Adipocyte (in vitro differentiated cells): ENCODE results near the gene UBAP1.
"Not testable (repeated sequence)": the region's sequence is repeated elsewhere in the genome, so short reads cannot be mapped to it uniquely, and the experiment has no call there.

Experiments
- DNase-seq: peaks from one replicate; pipeline ENCODE4 v3.0.0-alpha.2; 2015; ENCODE audit warnings: low read depth
- H3K27me3 ChIP-seq: replicated peaks from 2 replicates; pipeline ENCODE4 v1.7.0; 2013; ENCODE audit warnings: mild to moderate bottlenecking, low read length, moderate library complexity; ENCODE audit not compliant: control insufficient read depth, insufficient read depth
- H3K36me3 ChIP-seq: 2 replicates; pipeline ENCODE4 v1.7.0; 2013; ENCODE audit warnings: low read length, mild to moderate bottlenecking, moderate library complexity; ENCODE audit not compliant: control insufficient read depth, insufficient read depth, severe bottlenecking
- H3K4me1 ChIP-seq: 2 replicates; pipeline ENCODE4 v1.7.0; 2013; ENCODE audit warnings: mild to moderate bottlenecking, low read length, moderate library complexity; ENCODE audit not compliant: control insufficient read depth, insufficient read depth
- H3K4me3 ChIP-seq: 2 replicates; pipeline ENCODE4 v1.7.0; 2013; ENCODE audit warnings: mild to moderate bottlenecking, low read length, moderate library complexity
- H3K9ac ChIP-seq: 2 replicates; pipeline ENCODE4 v1.7.0; 2013; ENCODE audit warnings: mild to moderate bottlenecking, low read length, moderate library complexity
- H3K9me3 ChIP-seq: 2 replicates; pipeline ENCODE4 v1.7.0; 2013; ENCODE audit warnings: mild to moderate bottlenecking, low read length, moderate library complexity; ENCODE audit not compliant: control insufficient read depth

The UBAP1 gene

GRCh38 chr9:34232201-34232600, 53.4 kb downstream of the UBAP1 start:
- Histone ChIP-seq H3K9me3 (no peaks in the 10 kb centered on the region), H3K36me3 (peaks cover 27% of the 10 kb centered on the region), H3K4me1 (peaks cover 20% of the 10 kb centered on the region), H3K4me3 (no peak overlapping the region), H3K9ac (no peak overlapping the region), H3K27me3 (no peaks in the 10 kb centered on the region)
- no peak for DNase-seq

GRCh38 chr9:34233672-34234071, 54.8 kb downstream of the UBAP1 start:
- H3K9me3 ChIP-seq = no peaks in the 10 kb centered on the region
- no peak overlapping the region for H3K9ac ChIP-seq
- H3K27me3 ChIP-seq = no peaks in the 10 kb centered on the region
- peaks cover 16% of the 10 kb centered on the region for H3K4me1 ChIP-seq
- DNase-seq = peak; percentile 43
- peaks cover 40% of the 10 kb centered on the region for H3K36me3 ChIP-seq
- H3K4me3 ChIP-seq = no peak overlapping the region

GRCh38 chr9:34237836-34238235, 59.0 kb downstream of the UBAP1 start:
- no peak overlapping the region for H3K4me3 ChIP-seq
- DNase-seq = no peak
- peaks cover 68% of the 10 kb centered on the region for H3K36me3 ChIP-seq
- H3K9ac ChIP-seq = no peak overlapping the region
- H3K27me3 ChIP-seq = no peaks in the 10 kb centered on the region
- peaks cover 14% of the 10 kb centered on the region for H3K4me1 ChIP-seq
- no peaks in the 10 kb centered on the region for H3K9me3 ChIP-seq

- H3K9ac ChIP-seq = no peak overlapping the region
- H3K36me3 ChIP-seq = peaks cover 62% of the 10 kb centered on the region
- H3K9me3 ChIP-seq = no peaks in the 10 kb centered on the region
- no peak for DNase-seq
- H3K27me3 ChIP-seq = no peaks in the 10 kb centered on the region
- peaks cover 15% of the 10 kb centered on the region for H3K4me1 ChIP-seq
- no peak overlapping the region for H3K4me3 ChIP-seq
Observed at GRCh38 chr9:34240006-34240405, 61.2 kb downstream of the UBAP1 start.

GRCh38 chr9:34242830-34243229, 64.0 kb downstream of the UBAP1 start:
- Histone ChIP-seq H3K4me3 (peak overlapping the region; percentile 35), H3K4me1 (peaks cover 24% of the 10 kb centered on the region), H3K9me3 (no peaks in the 10 kb centered on the region), H3K27me3 (no peaks in the 10 kb centered on the region), H3K9ac (peak overlapping the region; percentile 50), H3K36me3 (peaks cover 50% of the 10 kb centered on the region)
- DNase-seq = no peak

GRCh38 chr9:34245212-34245611, 66.4 kb downstream of the UBAP1 start:
- not testable (repeated sequence) for H3K27me3 ChIP-seq, H3K9me3 ChIP-seq, DNase-seq, H3K9ac ChIP-seq, H3K4me3 ChIP-seq
- Histone ChIP-seq H3K4me1 (peaks cover 36% of the 10 kb centered on the region), H3K36me3 (peaks cover 60% of the 10 kb centered on the region)

GRCh38 chr9:34246453-34246852, 67.6 kb downstream of the UBAP1 start:
- DNase-seq = no peak
- peaks cover 64% of the 10 kb centered on the region for H3K36me3 ChIP-seq
- H3K9me3 ChIP-seq = no peaks in the 10 kb centered on the region
- H3K9ac ChIP-seq = no peak overlapping the region
- H3K4me3 ChIP-seq = no peak overlapping the region
- peaks cover 41% of the 10 kb centered on the region for H3K4me1 ChIP-seq
- no peaks in the 10 kb centered on the region for H3K27me3 ChIP-seq

GRCh38 chr9:34247782-34248181, 68.9 kb downstream of the UBAP1 start:
- H3K9ac ChIP-seq, H3K9me3 ChIP-seq, H3K27me3 ChIP-seq: not testable (repeated sequence)

GRCh38 chr9:34249274-34249673, 70.4 kb downstream of the UBAP1 start:
- no peaks in the 10 kb centered on the region for H3K27me3 ChIP-seq
- peaks cover 53% of the 10 kb centered on the region for H3K36me3 ChIP-seq
- peaks cover 53% of the 10 kb centered on the region for H3K4me1 ChIP-seq
- no peak overlapping the region for H3K9ac ChIP-seq
- no peak overlapping the region for H3K4me3 ChIP-seq
- DNase-seq = no peak
- H3K9me3 ChIP-seq = no peaks in the 10 kb centered on the region

More at GRCh38 chr9:34247782-34248181, 68.9 kb downstream of the UBAP1 start:
- Histone ChIP-seq H3K4me1 (peaks cover 49% of the 10 kb centered on the region), H3K36me3 (peaks cover 57% of the 10 kb centered on the region)
- not testable (repeated sequence) for DNase-seq, H3K4me3 ChIP-seq

GRCh38 chr9:34250721-34251120, 71.9 kb downstream of the UBAP1 start:
- DNase-seq = no peak
- peaks cover 53% of the 10 kb centered on the region for H3K36me3 ChIP-seq
- no peaks in the 10 kb centered on the region for H3K27me3 ChIP-seq
- peaks cover 67% of the 10 kb centered on the region for H3K4me1 ChIP-seq
- no peaks in the 10 kb centered on the region for H3K9me3 ChIP-seq
- H3K9ac ChIP-seq = no peak overlapping the region
- H3K4me3 ChIP-seq = no peak overlapping the region

- H3K9me3 ChIP-seq = no peaks in the 10 kb centered on the region
- H3K36me3 ChIP-seq = peaks cover 48% of the 10 kb centered on the region
- H3K4me1 ChIP-seq = peaks cover 58% of the 10 kb centered on the region
Observed at GRCh38 chr9:34252016-34252415, 73.2 kb downstream of the UBAP1 start.

More at GRCh38 chr9:34252016-34252415, 73.2 kb downstream of the UBAP1 start:
- Histone ChIP-seq H3K27me3 (no peaks in the 10 kb centered on the region), H3K9ac (peak overlapping the region; percentile 72), H3K4me3 (no peak overlapping the region)
- DNase-seq = peak; percentile 21
